ENCODE data around the gene JHY. TPM values are rescaled to one million over a fixed set of nuclear protein-coding genes. Genes with fewer than 3 reads are reported as not detected.

The JHY gene
- total RNA-seq, 1 experiment from 2014 or later, result 0.79 TPM

GRCh38 chr11:122850076-122850631, 32.4 kb upstream of the JHY start:
- H4K8ac ChIP-seq (replicated peaks; ENCODE audit: insufficient read length, low read depth, low read length), result no peak overlapping the region
- H3K23ac ChIP-seq (ENCODE audit: insufficient read length, low read depth, low read length), result no peak overlapping the region
- Mint-ChIP-seq H3K27me3 (ENCODE audit: low read depth) (no peaks in the 10 kb centered on the region), H3K4me3 (no peak overlapping the region), H3K4me1 (peaks cover 21 to 25% of the 10 kb centered on the region in 2 experiments), H3K9me3 (no peaks in the 10 kb centered on the region), H3K27ac (peak overlapping the region; percentile 12 to 41 (median 27); a peak in 5 of 7 replicates), H3K36me3 (ENCODE audit: insufficient read depth in 1 of 3, low read depth in 3 of 3) (no peaks in the 10 kb centered on the region)
- peak overlapping the region; percentile 81 for H2AFZ ChIP-seq (ENCODE audit: low read length)
- no CpG with 5 or more reads among the region's 7 CpGs for WGBS (ENCODE audit: extremely low coverage, insufficient read length, low lambda C conversion rate)
- no peaks in the 10 kb centered on the region for H3K79me2 ChIP-seq (ENCODE audit: insufficient read depth, low read length)
- peak; percentile 34 for DNase-seq
- no peak; the same call in 2 of the 3 replicates for TF ChIP-seq CTCF (conservative IDR thresholded peaks at IDR 0.05)
- no peak overlapping the region for H3K14ac ChIP-seq (ENCODE audit: insufficient read depth, low read length)
- H2BK5ac ChIP-seq (ENCODE audit: insufficient read length, low read length), result no peak overlapping the region
- no peak overlapping the region for H3K9ac ChIP-seq (ENCODE audit: extremely low read depth, insufficient read length, low read length)
- no peak overlapping the region for H3K56ac ChIP-seq (ENCODE audit: insufficient read length, low read depth, low read length)
- H3K27ac ChIP-seq (ENCODE audit: insufficient read length, low read depth, low read length), result no peak overlapping the region
- H3K4me1 ChIP-seq (ENCODE audit: insufficient read depth, low read length), result peaks cover 5% of the 10 kb centered on the region
- no peak overlapping the region for H3K4me2 ChIP-seq (ENCODE audit: insufficient read depth, insufficient read length, low read length)
- no peak overlapping the region for H3K18ac ChIP-seq (ENCODE audit: insufficient read length, low read depth, low read length)
- H3K27me3 ChIP-seq (ENCODE audit: insufficient read depth, low read length), result no peaks in the 10 kb centered on the region
- no peak overlapping the region for H4K91ac ChIP-seq (ENCODE audit: insufficient read length, low read depth, low read length)
- H2BK15ac ChIP-seq (ENCODE audit: low read depth, low read length), result no peak overlapping the region
- no peak overlapping the region for H2BK120ac ChIP-seq (ENCODE audit: low read depth, low read length, poor library complexity, severe bottlenecking)
- H4K5ac ChIP-seq (ENCODE audit: insufficient read length, low read depth, low read length), result no peak overlapping the region
- no peaks in the 10 kb centered on the region for H3K79me1 ChIP-seq (ENCODE audit: insufficient read depth, low read depth, low read length, poor library complexity, severe bottlenecking)
- no peaks in the 10 kb centered on the region for H3K23me2 ChIP-seq (ENCODE audit: insufficient read length, low read depth, low read length, poor library complexity, severe bottlenecking)
- H3T11ph ChIP-seq (ENCODE audit: low read length), result no peak overlapping the region
- no peaks in the 10 kb centered on the region for H4K20me1 ChIP-seq (ENCODE audit: control insufficient read depth, insufficient read depth, insufficient read length)
- no peak overlapping the region for H2AK5ac ChIP-seq (ENCODE audit: insufficient read length, low read length)
- no peak overlapping the region for H2BK20ac ChIP-seq (ENCODE audit: low read depth, low read length, poor library complexity, severe bottlenecking)
- H2BK12ac ChIP-seq (ENCODE audit: insufficient read length, low read depth, low read length), result no peak overlapping the region
- H3K9me3 ChIP-seq (ENCODE audit: control insufficient read depth, low read depth, low read length), result no peaks in the 10 kb centered on the region
- no peak overlapping the region for H3K4ac ChIP-seq (ENCODE audit: low read depth, low read length)
